MG63 (cell line): ENCODE measurements around the gene MSANTD1. TPM values are rescaled to one million over a fixed set of nuclear protein-coding genes. Genes with fewer than 3 reads are reported as not detected.

Experiments
- DNase-seq: peaks from one replicate; pipeline ENCODE4 v3.0.0-alpha.2; 2020
- H3K27me3 ChIP-seq: fragments of 250-450 bp; sonication (Bioruptor Pico); 2 replicates; pipeline ENCODE4 v1.5.1; 2020; ENCODE audit warnings: mild to moderate bottlenecking, moderate library complexity
- H3K36me3 ChIP-seq: fragments of 250-450 bp; sonication (Bioruptor Pico); 2 replicates; pipeline ENCODE4 v1.5.1; 2020; ENCODE audit warnings: mild to moderate bottlenecking, moderate library complexity
- H3K4me3 ChIP-seq: fragments of 250-450 bp; sonication (Bioruptor Pico); 2 replicates; pipeline ENCODE4 v1.5.1; 2020; ENCODE audit warnings: mild to moderate bottlenecking, moderate library complexity
- H3K9me3 ChIP-seq: fragments of 250-450 bp; sonication (Bioruptor Pico); 2 replicates; pipeline ENCODE4 v1.5.1; 2020; ENCODE audit warnings: mild to moderate bottlenecking, moderate library complexity
- total RNA-seq: library from RNA; depleted of rRNA; stranded (reverse); fragments of >200 nt; shearing (Covaris generic); gene quantifications from 2 replicates; pipeline ENCODE4 v1.2.3, GENCODE V29; 2014; ENCODE audit warnings: low replicate concordance

Gene MSANTD1
- total RNA-seq, 1 experiment from 2014 or later: not detected

DNA sequence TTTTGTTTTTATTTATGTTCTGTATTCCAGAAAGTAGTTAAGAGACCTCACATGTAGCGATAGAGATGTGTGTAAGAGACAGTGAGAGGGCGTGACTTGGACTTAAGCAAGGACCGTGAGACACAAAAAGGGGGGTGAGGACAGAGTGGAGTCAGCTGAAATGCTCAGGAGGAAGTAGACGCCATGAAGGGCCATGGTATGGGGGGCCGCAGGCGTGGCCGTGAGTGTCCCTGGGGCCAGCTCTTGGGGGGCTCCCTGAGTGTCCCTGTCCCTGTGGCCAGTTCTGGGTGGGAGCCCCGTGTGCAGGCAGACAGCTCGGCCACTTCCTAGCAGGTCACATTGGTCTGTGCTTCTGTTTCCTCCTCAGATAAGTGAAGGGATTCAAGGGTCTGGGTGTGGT, 23.0 kb upstream of the MSANTD1 start:
- DNase-seq: no peak

DNA sequence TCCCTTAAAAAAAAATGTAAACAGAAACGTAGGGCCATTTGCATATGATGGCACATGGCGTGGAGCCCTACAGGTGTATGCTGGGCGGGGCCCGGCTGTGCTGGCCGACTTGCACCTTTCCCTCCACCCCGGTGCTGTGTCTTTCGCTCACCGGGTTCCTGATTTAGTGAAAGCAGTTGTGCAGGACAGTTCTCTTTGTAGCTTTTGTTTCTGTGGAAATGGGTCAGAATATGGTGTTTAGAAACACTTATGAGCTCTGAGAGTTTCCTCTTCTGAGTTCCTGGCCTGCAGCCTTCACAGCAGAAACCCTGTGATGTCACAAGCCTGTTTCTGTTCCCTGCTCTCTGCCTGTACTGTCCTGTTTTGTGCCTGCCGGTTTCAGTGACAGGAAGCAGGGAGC, 22.5 kb upstream of the MSANTD1 start:
- Histone ChIP-seq H3K36me3 (peaks cover 4% of the 10 kb centered on the region), H3K4me3 (no peak overlapping the region), H3K9me3 (no peaks in the 10 kb centered on the region), H3K27me3 (no peaks in the 10 kb centered on the region)
- no peak for DNase-seq

More for the DNA sequence above, 23.0 kb upstream of the MSANTD1 start:
- H3K9me3 ChIP-seq: no peaks in the 10 kb centered on the region
- H3K4me3 ChIP-seq: no peak overlapping the region
- H3K36me3 ChIP-seq: peaks cover 4% of the 10 kb centered on the region
- H3K27me3 ChIP-seq: no peaks in the 10 kb centered on the region

DNA sequence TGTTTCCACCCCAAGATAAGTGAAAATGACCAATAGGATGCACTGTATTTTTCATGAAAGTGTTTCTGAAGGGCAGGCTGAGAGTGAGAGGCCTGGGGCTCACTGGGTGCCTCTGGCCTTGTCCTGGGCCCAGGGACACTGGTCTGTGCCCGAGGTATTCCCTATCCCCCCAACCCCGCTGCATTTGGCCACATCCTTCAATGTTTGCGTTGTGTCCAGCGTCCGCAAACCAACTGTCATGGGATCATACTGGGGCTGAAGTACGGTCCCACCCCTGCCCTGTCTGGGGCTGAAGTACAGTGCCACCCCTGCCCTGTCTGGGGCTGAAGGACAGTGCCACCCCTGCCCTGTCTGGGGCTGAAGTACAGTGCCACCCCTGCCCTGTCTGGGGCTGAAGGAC, 22.0 kb upstream of the MSANTD1 start:
- Histone ChIP-seq H3K4me3 (no peak overlapping the region), H3K27me3 (no peaks in the 10 kb centered on the region), H3K36me3 (peaks cover 4% of the 10 kb centered on the region), H3K9me3 (no peaks in the 10 kb centered on the region)
- no peak for DNase-seq

DNA sequence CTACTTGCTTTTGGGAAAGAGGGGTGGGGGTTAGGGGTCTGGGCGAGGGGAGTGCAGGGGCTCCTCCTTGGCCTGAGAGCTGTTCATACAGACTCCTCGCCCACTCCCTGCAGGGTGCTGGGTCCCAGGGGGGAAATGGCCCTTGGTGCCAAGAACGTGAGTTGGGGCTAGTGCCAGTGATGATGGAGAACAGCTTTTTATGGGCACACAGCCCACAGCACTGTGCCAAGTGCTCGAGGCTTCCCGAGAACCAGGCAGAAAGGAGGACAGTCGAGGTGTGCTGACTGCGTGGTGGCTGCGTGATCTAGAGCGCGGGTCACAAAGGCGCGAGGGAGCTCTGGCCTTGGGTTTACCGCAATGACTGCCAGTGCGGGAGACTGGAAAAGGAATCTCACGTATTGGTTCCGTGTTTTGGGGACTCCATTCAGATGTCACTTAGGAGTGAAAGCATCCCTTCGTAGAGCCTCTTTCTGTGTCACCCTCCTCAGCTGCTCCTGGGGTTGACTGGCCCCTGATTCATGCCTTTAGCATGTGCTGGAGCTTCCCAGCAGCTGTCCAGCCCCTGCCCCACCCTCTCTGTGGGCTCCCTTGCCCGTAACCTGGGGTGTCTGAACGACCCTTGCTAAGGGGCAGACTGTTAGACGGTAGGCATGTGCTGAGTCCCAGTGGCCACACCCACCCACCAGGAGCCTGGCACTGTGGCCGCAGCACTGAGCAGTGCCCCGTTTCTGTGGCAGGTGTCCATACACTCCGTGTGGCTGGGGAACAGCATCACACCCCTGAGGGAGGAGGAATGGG, 20.9 kb upstream of the MSANTD1 start:
- H3K27me3 ChIP-seq: no peaks in the 10 kb centered on the region
- peaks cover 4% of the 10 kb centered on the region for H3K36me3 ChIP-seq
- no peak overlapping the region for H3K4me3 ChIP-seq
- no peak for DNase-seq
- H3K9me3 ChIP-seq: no peaks in the 10 kb centered on the region

DNA sequence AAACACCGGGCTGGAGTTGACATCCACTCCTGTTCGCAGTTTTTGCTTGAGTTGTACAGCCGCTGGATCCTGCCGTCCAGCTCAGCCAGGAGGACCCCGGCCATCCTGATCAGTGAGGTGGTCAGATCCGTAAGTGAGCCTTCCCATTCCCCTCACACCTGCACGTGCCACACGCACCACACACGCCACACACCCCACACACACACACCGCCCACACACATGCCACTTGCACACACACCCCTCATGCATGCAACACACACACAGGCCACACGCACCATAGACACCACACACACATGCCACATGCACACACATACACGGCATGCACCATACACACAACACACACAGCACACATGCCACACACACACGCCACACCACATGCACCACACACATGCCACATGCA, 20.1 kb upstream of the MSANTD1 start:
- H3K36me3 ChIP-seq: peaks cover 4% of the 10 kb centered on the region
- H3K27me3 ChIP-seq: no peaks in the 10 kb centered on the region
- H3K4me3 ChIP-seq: no peak overlapping the region
- DNase-seq: no peak
- H3K9me3 ChIP-seq: no peaks in the 10 kb centered on the region

DNA sequence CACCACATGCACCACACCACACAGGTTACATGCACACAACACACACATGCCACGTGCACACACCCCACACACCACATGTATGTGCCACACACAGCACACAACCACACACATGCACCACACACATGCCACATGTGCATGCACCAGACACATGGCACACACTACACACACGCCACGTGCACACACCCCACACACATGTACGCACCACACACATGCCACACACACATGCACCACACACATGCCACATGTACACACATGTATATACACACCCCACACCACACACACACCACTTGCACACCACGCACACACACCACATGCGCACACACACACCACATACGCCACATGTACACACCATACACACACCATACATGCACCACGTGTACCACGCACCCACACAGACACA, 19.6 kb upstream of the MSANTD1 start:
- Histone ChIP-seq H3K36me3 (peaks cover 4% of the 10 kb centered on the region), H3K4me3 (no peak overlapping the region), H3K9me3 (no peaks in the 10 kb centered on the region), H3K27me3 (no peaks in the 10 kb centered on the region)
- no peak for DNase-seq

DNA sequence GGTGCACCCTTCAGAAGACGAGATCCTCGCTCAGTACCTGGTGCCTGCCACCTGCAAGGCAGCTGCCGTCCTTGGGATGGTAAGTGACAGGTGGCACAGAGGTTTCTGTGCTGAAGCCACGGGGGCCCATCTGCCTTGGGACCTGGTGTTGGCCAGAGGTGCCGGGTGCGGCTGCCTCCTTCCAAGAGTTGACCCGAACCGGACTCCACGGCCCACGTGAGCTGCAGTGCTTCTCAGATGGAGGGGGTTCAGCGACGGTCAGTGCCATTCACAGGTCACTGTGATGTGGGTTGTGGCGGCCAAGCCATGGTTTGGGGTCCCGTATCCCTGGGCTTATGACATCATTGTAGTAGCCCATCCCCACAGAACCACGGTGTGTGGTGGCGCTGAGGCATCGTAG, 19.0 kb upstream of the MSANTD1 start:
- DNase-seq: no peak

DNA sequence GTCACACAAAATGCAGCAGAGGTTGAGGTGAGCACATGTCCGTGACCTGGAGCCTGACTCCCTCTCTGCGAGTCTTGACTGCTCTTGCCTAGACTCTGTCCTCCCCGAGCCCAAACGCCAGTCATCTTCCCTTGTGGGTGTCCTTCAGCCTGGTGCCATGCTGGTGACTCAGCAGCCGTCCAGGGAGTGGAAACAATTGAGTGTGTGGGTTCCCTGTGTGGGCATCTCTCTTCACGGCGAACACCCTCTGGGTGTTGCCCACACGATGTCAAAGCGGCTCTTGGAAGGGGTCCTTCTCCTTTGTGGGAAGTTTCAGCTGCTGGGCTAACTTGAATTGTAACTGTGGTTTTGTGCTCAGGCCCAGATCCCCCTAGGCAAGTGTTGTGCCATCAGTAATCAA, 17.5 kb upstream of the MSANTD1 start:
- no peak for DNase-seq
- Histone ChIP-seq H3K9me3 (no peaks in the 10 kb centered on the region), H3K4me3 (no peak overlapping the region), H3K36me3 (peaks cover 4% of the 10 kb centered on the region), H3K27me3 (no peaks in the 10 kb centered on the region)

More for the DNA sequence above, 19.0 kb upstream of the MSANTD1 start:
- Histone ChIP-seq H3K4me3 (no peak overlapping the region), H3K9me3 (no peaks in the 10 kb centered on the region), H3K27me3 (no peaks in the 10 kb centered on the region), H3K36me3 (peaks cover 4% of the 10 kb centered on the region)

DNA sequence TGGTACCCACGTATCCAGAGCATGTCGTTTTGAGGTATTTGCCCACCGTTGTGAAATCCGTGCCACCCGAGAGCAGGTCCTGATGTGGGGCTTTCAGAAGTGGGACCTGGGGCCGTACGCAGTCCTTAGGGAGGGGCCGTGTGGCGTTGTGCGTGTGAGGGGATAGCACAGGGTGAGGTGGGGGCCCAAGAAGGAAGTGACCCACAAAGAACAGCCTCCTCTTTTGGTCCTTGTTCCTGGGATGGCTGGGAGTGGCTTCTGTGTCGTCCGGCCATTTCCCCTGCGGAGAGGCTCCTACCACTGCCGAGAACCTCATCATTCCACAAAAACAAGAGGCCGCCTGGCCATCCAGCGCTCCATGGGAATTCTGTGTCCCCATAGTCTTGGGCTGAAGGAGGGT, 17.0 kb upstream of the MSANTD1 start:
- Histone ChIP-seq H3K9me3 (no peaks in the 10 kb centered on the region), H3K36me3 (peaks cover 4% of the 10 kb centered on the region), H3K4me3 (no peak overlapping the region), H3K27me3 (no peaks in the 10 kb centered on the region)
- DNase-seq: no peak

DNA sequence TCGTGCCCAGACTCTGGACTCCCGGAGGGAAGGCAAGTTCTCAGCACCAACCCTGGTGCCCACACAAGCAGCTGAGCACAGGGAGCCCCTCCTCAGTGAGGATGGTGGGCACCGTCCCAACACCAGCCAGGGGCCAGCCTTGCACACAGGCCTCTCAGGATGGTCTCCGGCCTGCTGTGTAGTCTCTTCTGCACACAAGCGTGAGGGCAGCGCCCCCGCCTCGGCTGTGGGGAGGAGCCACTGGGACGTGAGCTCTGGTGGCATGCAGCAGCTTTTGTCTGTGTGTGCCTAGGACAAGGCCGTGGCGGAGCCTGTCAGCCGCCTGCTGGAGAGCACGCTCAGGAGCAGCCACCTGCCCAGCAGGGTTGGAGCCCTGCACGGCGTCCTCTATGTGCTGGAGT, 16.1 kb upstream of the MSANTD1 start:
- no peak for DNase-seq
- no peaks in the 10 kb centered on the region for H3K27me3 ChIP-seq
- H3K9me3 ChIP-seq: no peaks in the 10 kb centered on the region
- H3K4me3 ChIP-seq: no peak overlapping the region
- peaks cover 4% of the 10 kb centered on the region for H3K36me3 ChIP-seq

DNA sequence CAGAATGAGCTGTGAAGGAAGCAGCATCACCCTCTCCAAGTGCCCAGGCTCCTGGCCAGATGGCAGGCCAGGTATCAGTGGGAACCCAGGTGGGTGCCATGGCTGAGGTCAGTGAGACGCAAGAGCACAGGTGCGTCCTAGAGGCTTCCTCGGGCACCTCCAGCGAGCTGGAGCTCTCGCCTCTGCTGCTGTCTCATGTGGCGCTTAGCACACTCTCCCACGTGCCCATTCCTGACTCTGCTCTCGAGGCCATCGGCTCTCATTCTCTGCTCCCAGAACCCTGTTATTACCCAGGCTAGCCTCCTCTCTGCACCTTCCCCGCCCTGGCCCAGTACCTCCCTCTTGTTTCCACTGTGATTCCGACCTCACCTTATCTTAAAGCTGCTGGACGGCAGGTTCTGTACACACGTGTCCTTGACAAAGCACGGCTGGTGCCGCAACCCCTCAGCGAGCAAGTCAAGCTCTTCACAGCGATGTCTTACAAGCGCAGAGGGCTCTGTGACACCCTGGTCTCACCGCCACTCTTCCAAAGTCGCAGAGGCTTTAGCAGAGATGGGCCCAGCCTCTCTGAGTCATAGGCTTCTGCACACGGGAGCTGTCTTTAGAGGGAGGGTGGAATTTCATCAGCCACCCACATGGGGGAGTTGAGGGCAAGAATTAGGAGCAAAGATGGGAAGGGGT, 15.4 kb upstream of the MSANTD1 start:
- peaks cover 4% of the 10 kb centered on the region; the same call in 1 of the 2 replicates for H3K36me3 ChIP-seq
- no peaks in the 10 kb centered on the region for H3K27me3 ChIP-seq
- DNase-seq: no peak

DNA sequence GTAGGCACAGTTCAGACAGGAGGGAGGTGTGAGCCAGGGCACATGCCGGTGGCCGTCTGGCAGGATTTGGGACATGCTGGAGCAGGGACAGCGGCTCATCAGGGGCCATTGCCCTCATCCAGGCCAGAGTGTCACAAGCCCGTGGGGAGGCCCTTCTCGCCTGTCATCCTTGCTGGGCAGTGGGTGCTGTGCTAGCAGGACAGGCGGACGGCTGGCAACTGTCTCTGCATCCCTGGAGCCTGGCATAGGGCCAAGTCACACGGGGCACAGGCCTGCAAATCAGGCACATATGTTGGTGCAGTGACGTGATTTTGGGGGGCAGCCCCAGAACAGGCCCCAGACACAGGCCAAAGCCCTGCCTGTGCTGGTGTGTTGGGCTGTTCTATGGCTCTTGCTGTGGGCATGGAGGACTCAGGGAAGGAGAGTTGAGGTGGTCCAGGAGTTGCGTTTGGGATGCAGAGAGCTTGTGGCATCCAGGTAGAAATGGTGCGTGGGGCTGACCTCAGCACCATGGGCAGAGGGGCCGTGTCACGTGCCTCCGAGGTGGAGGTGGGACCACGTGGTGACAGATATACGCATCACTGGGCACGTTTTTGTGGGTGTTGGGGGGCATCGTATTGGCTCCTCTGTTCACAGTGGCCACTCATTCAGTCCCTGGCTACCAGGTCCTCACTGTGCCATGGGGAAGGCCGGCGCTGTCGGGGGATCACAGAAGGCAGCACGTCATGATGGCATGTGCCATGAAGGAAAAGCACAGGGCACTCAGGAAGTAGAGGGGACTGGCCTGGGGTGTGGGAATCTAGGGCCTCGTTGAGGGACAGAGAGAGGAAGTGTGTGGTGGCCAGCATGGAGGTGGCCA, 14.6 kb upstream of the MSANTD1 start:
- no peaks in the 10 kb centered on the region for H3K27me3 ChIP-seq
- no peaks in the 10 kb centered on the region for H3K36me3 ChIP-seq
- no peaks in the 10 kb centered on the region for H3K9me3 ChIP-seq
- H3K4me3 ChIP-seq: no peak overlapping the region
- no peak for DNase-seq

More for the DNA sequence above, 15.4 kb upstream of the MSANTD1 start:
- Histone ChIP-seq H3K9me3 (no peaks in the 10 kb centered on the region), H3K4me3 (no peak overlapping the region)

DNA sequence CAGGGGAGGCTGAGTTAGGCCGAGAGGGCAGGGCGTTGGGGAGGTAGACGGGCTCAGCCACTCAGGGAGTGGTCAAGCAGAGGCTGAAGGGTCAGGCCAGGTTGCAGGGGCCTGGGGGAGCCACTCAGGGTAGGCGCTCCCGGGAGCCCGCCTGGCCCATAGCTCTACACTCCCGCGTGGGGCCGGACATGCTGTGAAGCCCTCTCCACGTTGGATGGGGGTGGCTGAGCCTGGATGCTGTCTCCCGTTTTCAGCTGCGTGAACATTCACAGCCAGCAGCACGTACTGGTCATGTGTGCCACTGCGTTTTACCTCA, 14.0 kb upstream of the MSANTD1 start:
- Histone ChIP-seq H3K4me3 (no peak overlapping the region), H3K9me3 (no peaks in the 10 kb centered on the region), H3K36me3 (no peaks in the 10 kb centered on the region), H3K27me3 (no peaks in the 10 kb centered on the region)
- no peak for DNase-seq

DNA sequence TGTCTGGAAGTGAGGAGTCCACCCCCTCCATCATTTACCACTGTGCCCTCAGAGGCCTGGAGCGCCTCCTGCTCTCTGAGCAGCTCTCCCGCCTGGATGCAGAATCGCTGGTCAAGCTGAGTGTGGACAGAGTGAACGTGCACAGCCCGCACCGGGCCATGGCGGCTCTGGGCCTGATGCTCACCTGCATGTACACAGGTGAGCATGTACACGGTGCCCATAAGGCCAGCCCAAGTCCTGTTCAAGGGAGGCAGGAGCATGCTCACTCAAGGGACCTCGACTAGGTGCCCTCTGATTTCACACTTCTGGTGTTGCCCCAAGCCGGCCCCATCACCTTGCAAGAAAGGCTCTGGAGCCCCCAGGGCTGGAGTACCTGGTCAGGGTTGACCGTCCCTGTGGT, 13.4 kb upstream of the MSANTD1 start:
- H3K4me3 ChIP-seq: no peak overlapping the region
- no peaks in the 10 kb centered on the region for H3K27me3 ChIP-seq
- DNase-seq: no peak
- H3K9me3 ChIP-seq: no peaks in the 10 kb centered on the region
- no peaks in the 10 kb centered on the region for H3K36me3 ChIP-seq

DNA sequence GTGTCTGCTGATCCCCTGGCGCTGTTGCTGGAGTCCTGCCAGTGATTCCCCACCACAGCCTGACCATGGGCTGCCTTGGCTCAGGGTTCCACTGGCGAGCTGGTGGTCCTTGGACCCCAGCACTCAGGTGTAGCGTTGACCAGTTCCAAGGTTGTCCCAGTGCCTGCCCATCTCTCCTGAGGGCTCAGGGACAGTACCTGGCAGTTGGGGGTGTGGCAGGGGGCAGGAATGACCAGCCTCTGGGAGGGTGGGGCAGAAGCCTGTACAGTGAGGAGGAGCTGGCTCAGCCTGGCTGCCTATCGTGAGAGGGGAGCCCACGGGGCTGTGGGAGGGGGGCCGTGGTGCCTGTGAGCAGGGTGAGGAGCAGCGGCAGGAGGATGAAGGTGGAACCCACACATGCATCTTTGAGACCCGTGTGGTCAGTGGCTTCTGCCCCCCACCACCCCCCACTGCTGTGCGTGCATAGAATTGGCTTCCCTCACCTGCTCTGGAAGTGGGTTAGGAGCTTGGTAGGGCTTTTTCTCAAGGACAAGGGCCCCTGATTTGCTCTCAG, 12.6 kb upstream of the MSANTD1 start:
- Histone ChIP-seq H3K9me3 (no peaks in the 10 kb centered on the region), H3K36me3 (no peaks in the 10 kb centered on the region), H3K27me3 (no peaks in the 10 kb centered on the region), H3K4me3 (no peak overlapping the region)
- no peak for DNase-seq

DNA sequence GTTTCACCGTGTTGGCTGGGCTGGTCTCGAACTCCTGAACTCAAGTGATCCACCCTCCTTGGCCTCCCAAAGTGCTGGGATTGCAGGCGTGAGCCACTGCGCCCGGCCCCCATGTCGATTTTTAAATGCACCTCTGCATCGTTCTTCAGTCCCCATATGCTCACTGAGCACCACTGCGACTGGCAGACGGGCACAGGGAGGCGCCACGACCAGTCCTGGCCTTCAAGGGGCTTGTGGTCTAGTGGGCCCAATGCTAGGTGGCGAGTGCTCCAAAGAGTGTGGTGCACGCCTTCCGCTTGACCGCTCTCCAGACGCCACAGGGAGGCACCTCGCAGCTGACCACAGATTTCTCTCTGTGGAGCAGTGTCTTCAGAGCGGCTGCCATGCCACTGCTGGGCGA, 11.7 kb upstream of the MSANTD1 start:
- Histone ChIP-seq H3K27me3 (no peaks in the 10 kb centered on the region), H3K36me3 (no peaks in the 10 kb centered on the region), H3K9me3 (no peaks in the 10 kb centered on the region), H3K4me3 (no peak overlapping the region)
- no peak for DNase-seq
